ENCODE results near the gene POMGNT1.

DNA sequence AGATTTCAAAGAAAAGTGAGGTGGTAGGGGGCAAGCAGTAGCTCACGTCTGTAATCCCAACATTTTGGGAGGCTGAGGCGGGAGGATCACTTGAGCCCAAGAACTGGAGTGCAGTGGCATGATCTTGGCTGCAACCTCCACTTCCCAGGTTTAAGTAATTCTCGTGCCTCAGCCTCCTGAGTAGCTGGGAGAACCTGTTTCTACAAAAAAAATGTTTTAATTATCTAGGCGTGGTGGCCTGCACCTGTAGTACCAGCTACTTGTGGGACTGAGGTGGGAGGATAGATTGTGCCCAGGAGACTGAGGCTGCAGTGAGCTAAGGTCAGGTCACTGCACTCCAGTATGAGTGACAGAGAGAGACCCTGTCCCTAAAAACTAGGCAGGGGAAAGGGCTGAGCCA, 25.9 kb downstream of the POMGNT1 start:
- TF ChIP-seq, protein P1, sequence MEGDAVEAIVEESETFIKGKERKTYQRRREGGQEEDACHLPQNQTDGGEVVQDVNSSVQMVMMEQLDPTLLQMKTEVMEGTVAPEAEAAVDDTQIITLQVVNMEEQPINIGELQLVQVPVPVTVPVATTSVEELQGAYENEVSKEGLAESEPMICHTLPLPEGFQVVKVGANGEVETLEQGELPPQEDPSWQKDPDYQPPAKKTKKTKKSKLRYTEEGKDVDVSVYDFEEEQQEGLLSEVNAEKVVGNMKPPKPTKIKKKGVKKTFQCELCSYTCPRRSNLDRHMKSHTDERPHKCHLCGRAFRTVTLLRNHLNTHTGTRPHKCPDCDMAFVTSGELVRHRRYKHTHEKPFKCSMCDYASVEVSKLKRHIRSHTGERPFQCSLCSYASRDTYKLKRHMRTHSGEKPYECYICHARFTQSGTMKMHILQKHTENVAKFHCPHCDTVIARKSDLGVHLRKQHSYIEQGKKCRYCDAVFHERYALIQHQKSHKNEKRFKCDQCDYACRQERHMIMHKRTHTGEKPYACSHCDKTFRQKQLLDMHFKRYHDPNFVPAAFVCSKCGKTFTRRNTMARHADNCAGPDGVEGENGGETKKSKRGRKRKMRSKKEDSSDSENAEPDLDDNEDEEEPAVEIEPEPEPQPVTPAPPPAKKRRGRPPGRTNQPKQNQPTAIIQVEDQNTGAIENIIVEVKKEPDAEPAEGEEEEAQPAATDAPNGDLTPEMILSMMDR (IDR thresholded peaks at IDR 0.05; ENCODE audit: poor library complexity) = no peak
- TF ChIP-seq EZH2phosphoT487 (IDR thresholded peaks at IDR 0.05; ENCODE audit: low read depth, severe bottlenecking, unreplicated experiment) = no peak
- no peak for TF ChIP-seq EZH2 (IDR thresholded peaks at IDR 0.05; ENCODE audit: borderline replicate concordance)
